HG02885 (cell line): ENCODE data around the gene GPR37L1.

Experiments
- ATAC-seq: cut with Tn5 transposase; IDR thresholded peaks from one replicate; pipeline ENCODE4 v1.9.1; 2021; ENCODE audit warnings: mild to moderate bottlenecking; ENCODE audit not compliant: unreplicated experiment, poor library complexity

Gene GPR37L1

GRCh38 chr1:202152399-202152798 is 29.7 kb downstream of the GPR37L1 start:
- ATAC-seq: no peak

- ATAC-seq: no peak
Measured at GRCh38 chr1:202153284-202153683, 30.6 kb downstream of the GPR37L1 start.

GRCh38 chr1:202154148-202154765 is 31.5 kb downstream of the GPR37L1 start:
- ATAC-seq: no peak

- no peak for ATAC-seq
Measured at GRCh38 chr1:202154766-202155477, 32.2 kb downstream of the GPR37L1 start.

DNA sequence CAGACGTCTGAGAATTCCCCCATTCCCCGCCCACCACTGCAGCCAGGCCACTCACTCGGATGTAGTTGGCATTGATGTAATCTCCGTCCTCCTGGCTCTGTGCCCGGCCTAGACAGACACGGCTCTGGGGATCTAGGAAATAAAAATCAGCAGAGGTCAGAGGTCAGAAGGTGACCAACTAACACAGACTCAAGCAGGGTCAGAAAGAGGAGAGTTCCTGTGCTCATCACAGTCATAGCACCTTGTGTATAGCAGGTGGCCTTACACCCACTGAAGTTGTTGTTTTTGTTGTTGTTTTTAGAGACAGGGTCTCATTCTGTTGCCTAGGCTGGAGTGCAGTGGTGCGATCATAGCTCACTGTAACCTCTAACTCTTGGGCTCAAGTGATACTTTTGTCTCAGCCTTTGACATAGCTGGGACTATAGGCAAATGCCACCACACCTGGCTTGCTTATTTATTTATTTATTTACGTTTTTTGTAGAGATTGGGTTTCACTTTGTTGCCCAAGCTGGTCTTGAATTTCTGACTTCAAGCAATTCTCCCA is 32.8 kb downstream of the GPR37L1 start:
- ATAC-seq: no peak

GRCh38 chr1:202156590-202156989 is 33.9 kb downstream of the GPR37L1 start:
- no peak for ATAC-seq

GRCh38 chr1:202157945-202158344 is 35.2 kb downstream of the GPR37L1 start:
- ATAC-seq: no peak

GRCh38 chr1:202158810-202159533 is 36.3 kb downstream of the GPR37L1 start:
- ATAC-seq: no peak

DNA sequence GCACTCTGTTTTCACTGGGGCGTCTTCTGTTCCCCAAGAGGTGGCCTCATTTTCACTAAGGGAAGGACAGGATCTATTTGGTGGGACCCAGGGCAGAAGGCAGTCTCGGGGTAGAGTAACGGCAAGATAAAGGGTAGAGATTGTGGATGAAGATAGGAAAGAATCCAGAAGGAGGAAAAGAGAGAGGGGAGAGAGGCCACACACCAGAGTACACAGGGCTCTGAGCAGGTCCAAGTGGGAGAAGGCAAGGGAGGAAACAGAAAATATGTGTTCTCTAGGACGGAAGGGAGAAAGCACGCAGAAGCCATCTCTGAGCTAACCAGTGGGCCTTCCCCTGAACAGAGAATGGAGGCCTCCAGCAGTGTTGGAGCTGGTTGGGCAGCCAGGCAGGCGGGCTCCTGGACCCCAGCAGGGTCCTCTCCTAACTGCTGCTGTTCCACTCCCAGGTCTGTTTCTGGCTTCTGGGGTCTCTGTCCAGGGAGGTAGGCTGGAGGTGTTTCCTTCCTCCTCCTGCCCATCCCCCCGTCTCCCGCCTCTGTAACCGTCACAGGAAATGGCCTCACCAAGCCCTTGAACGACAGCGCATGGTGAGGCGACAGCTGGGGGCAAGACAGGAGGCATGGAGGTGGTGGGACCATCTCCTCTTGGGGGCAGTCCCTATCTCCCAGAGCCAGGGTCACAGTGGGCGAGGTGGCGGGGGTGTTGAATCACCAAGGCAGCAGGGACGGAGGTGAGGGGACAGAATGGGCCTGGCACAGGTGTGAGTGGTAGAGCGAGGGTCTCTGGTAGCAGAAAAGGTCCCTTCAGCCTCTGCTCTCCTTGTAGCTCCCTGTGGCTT is 37.0 kb downstream of the GPR37L1 start:
- no peak for ATAC-seq

- ATAC-seq: peak; percentile 46
Measured at GRCh38 chr1:202160377-202160940, 37.7 kb downstream of the GPR37L1 start, which contains the start of gene PTPN7. Gene PTPN7 (minus strand): TSS chr1:202160602. CDS start chr1:202159402, 1,200 bp downstream.

GRCh38 chr1:202161151-202162046 is 38.7 kb downstream of the GPR37L1 start:
- no peak for ATAC-seq

DNA sequence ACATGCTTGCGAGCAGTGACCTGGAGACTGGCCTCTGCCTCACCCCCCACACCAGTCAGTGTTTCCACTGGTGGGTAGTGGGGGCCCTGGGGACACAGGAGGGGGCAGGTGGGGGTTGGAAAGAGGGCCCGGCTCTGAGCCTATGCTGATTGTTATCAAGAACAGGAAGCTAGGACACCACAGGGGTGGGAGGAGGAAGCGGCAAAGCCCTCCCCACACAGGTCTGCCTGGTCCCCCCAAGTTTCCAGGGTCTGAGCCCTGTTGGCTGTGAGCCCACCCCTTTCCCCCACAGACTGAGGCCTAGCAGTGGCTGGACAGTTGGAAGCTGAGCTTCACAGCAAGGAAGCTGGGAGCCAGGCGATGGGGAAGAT is 39.3 kb downstream of the GPR37L1 start:
- ATAC-seq: peak; percentile 38

GRCh38 chr1:202162418-202163280 is 39.9 kb downstream of the GPR37L1 start:
- ATAC-seq: no peak

DNA sequence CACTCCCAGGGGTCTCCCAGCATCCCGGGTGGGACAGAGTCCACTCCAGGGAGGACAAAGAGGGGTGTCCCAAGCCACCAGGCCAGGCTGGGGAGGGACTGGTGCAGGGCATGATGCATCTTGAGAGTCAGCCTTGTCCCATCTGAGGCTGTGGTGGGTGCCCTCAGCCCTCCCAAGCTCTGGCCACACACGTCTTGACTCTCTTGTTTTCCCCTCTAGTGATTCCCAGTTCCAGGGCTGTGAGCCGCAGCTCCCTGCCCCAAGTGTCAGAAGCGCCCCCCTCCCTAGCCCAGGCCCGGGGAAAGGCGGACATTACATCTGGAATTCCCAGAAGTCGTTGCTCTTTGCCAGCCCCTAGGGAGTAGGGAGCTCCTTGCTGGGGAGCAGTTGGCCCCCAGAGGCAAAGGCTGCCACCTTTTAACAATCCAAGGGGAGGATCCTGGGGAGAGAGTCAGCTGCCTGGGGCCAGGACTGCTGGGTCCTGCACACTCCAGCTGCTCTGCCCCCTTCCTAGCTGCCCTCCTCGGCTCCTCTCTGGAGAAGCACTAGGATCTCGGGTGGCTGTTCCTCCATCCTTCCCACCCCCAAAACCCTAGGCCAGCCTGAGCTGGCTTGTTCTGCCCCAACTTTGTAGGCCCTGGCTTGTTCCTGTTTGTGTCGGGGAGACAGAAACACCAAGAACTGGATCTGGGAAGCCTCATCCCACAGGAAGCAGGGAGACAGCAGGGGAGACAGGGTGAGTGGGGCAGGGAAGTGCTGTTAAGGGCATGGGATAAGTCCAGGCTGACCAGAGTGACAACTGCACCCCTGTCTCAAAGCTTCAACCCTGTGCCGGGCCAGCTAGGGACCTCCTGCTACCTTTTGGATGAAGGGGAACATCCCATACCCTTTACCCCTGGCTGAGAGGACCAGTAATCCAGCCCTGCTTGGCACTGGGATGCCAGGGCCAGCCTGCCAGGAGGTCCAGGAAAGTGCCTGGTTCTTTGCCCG is 40.9 kb downstream of the GPR37L1 start:
- no peak for ATAC-seq

DNA sequence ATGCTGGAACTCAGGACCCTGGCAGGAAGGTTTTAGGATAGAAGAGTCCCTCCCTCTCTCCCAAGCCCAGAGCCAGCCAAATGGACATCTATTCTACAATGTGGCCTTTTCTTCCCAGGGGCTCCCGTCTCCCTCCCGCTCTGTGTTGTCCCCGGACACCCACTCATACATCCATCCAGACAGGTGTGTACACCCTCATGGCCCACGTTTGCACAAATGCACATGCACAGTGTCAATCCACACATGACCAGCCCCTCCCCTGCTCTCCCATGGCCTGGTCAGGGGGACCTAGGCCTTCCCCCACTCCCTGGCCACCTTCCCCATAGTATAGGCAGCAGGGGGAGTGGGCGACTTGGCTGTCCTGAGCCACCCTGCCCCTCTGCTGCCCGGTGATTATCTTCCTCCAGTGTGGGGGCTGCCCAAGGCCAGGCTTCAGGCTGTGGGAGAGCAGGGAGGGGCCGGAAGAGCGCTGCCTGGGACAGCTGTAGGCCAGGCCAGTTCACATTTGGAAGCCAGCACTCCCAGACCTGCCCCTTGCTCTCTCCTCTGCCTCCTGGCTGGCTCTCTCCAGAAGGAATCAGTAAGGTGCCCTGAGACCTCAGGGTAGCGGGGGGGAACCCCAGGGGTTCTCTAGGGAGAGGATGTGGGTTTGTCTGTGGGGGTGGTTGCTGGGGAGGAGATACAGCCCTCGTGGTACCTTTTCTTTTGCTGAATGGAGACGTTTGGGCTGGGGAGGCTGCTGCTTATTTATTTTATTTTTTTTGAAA is 41.7 kb downstream of the GPR37L1 start:
- ATAC-seq: peak; percentile 59

- ATAC-seq: no peak
Measured at GRCh38 chr1:202165267-202165941, 42.7 kb downstream of the GPR37L1 start.
